SK-N-SH (cell line): Measurements from ENCODE around the gene SHLD1.

Experiments
- ELF1 ChIP-seq: IDR thresholded peaks from 2 replicates; pipeline ENCODE4 v1.4.0; 2012
- EZH2phosphoT487 ChIP-seq: fragments of 200-600 bp; sonication (generic); IDR thresholded peaks from 2 replicates; pipeline ENCODE4 v1.6.1; 2017; ENCODE audit warnings: low read depth, mixed run types, mild to moderate bottlenecking, antibody characterized with exemption, moderate library complexity, borderline replicate concordance
- FOXM1 ChIP-seq: IDR thresholded peaks from 2 replicates; pipeline ENCODE4 v1.4.0; 2012; ENCODE audit warnings: low read depth, mild to moderate bottlenecking
- MEF2A ChIP-seq: IDR thresholded peaks from 2 replicates; pipeline ENCODE4 v1.4.0; 2012; ENCODE audit warnings: low read depth, borderline replicate concordance
- NRF1 ChIP-seq: IDR thresholded peaks from 2 replicates; pipeline ENCODE4 v1.6.1; 2012; ENCODE audit warnings: low read depth, mild to moderate bottlenecking, low read length
- POLR2AphosphoS5 ChIP-seq: IDR thresholded peaks from 2 replicates; pipeline ENCODE4 v1.6.1; 2012; ENCODE audit warnings: low read depth, low read length
- RAD21 ChIP-seq: IDR thresholded peaks from 2 replicates; pipeline ENCODE4 v1.6.1; 2012; ENCODE audit warnings: mild to moderate bottlenecking, low read length
- SMC3 ChIP-seq: IDR thresholded peaks from 2 replicates; pipeline ENCODE4 v1.6.1; 2012; ENCODE audit warnings: low read depth, low read length, improper control_type of control experiment
- TAF1 ChIP-seq: IDR thresholded peaks from 2 replicates; pipeline ENCODE4 v1.6.1; 2012; ENCODE audit warnings: low read depth, mild to moderate bottlenecking, low read length, moderate library complexity, borderline replicate concordance
- USF2 ChIP-seq: fragments of 150-350 bp; IDR thresholded peaks from 2 replicates; pipeline ENCODE4 v1.6.1; 2017; ENCODE audit warnings: antibody characterized with exemption, low read length, low read depth, borderline replicate concordance
- TF ChIP-seq, protein P1 (sequence below): fragments of 200-600 bp; sonication (generic); IDR thresholded peaks from 2 replicates; pipeline ENCODE4 v1.6.1; 2017; ENCODE audit warnings: antibody characterized with exemption, mild to moderate bottlenecking, moderate library complexity
- TF ChIP-seq, protein P2 (sequence below): IDR thresholded peaks from 2 replicates; pipeline ENCODE4 v1.4.0; 2012; ENCODE audit warnings: low read depth
- TF ChIP-seq, protein P3 (sequence below): IDR thresholded peaks from 2 replicates; pipeline ENCODE4 v1.6.1; 2012; ENCODE audit warnings: mild to moderate bottlenecking, low read depth, low read length, moderate library complexity

GRCh38 chr20:5885866-5886265 is 135.7 kb downstream of the SHLD1 start:
- TF ChIP-seq USF2: no peak
- TF ChIP-seq, protein P1, sequence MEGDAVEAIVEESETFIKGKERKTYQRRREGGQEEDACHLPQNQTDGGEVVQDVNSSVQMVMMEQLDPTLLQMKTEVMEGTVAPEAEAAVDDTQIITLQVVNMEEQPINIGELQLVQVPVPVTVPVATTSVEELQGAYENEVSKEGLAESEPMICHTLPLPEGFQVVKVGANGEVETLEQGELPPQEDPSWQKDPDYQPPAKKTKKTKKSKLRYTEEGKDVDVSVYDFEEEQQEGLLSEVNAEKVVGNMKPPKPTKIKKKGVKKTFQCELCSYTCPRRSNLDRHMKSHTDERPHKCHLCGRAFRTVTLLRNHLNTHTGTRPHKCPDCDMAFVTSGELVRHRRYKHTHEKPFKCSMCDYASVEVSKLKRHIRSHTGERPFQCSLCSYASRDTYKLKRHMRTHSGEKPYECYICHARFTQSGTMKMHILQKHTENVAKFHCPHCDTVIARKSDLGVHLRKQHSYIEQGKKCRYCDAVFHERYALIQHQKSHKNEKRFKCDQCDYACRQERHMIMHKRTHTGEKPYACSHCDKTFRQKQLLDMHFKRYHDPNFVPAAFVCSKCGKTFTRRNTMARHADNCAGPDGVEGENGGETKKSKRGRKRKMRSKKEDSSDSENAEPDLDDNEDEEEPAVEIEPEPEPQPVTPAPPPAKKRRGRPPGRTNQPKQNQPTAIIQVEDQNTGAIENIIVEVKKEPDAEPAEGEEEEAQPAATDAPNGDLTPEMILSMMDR: no peak
- no peak for TF ChIP-seq EZH2phosphoT487
- TF ChIP-seq RAD21: peak; percentile 12; the same call in 1 of the 2 replicates
- no peak for TF ChIP-seq FOXM1
- TF ChIP-seq ELF1: no peak
- TF ChIP-seq, protein P2, sequence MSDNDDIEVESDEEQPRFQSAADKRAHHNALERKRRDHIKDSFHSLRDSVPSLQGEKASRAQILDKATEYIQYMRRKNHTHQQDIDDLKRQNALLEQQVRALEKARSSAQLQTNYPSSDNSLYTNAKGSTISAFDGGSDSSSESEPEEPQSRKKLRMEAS: no peak
- no peak for TF ChIP-seq TAF1
- TF ChIP-seq, protein P3, sequence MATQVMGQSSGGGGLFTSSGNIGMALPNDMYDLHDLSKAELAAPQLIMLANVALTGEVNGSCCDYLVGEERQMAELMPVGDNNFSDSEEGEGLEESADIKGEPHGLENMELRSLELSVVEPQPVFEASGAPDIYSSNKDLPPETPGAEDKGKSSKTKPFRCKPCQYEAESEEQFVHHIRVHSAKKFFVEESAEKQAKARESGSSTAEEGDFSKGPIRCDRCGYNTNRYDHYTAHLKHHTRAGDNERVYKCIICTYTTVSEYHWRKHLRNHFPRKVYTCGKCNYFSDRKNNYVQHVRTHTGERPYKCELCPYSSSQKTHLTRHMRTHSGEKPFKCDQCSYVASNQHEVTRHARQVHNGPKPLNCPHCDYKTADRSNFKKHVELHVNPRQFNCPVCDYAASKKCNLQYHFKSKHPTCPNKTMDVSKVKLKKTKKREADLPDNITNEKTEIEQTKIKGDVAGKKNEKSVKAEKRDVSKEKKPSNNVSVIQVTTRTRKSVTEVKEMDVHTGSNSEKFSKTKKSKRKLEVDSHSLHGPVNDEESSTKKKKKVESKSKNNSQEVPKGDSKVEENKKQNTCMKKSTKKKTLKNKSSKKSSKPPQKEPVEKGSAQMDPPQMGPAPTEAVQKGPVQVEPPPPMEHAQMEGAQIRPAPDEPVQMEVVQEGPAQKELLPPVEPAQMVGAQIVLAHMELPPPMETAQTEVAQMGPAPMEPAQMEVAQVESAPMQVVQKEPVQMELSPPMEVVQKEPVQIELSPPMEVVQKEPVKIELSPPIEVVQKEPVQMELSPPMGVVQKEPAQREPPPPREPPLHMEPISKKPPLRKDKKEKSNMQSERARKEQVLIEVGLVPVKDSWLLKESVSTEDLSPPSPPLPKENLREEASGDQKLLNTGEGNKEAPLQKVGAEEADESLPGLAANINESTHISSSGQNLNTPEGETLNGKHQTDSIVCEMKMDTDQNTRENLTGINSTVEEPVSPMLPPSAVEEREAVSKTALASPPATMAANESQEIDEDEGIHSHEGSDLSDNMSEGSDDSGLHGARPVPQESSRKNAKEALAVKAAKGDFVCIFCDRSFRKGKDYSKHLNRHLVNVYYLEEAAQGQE: no peak
- no peak for TF ChIP-seq POLR2AphosphoS5
- TF ChIP-seq NRF1: no peak
- TF ChIP-seq MEF2A: no peak
- no peak for TF ChIP-seq SMC3
